Lower leg skin (tissue), 4 donors: ENCODE measurements around the gene EVI2A. TPM values are rescaled to one million over a fixed set of nuclear protein-coding genes. Genes with fewer than 3 reads are reported as not detected.
A peak's percentile ranks its signal among the peaks of the same experiment; 100 is the strongest.

Experiments used
- DNase-seq, 2 donors: peaks; one replicate each; pipeline ENCODE4 v3.0.0-alpha.2; 2019; ENCODE audit warnings: low spot score in 2 of 2
- H3K4me3 ChIP-seq: fragments of 200-600 bp; sonication (generic); 2 replicates; pipeline ENCODE4 v1.5.1; 2017; ENCODE audit warnings: mild to moderate bottlenecking, low read depth; ENCODE audit not compliant: poor library complexity, severe bottlenecking
- POLR2A ChIP-seq, 2 donors: fragments of 450-650 bp; IDR thresholded peaks; one replicate each; pipeline ENCODE4 v1.6.1; 2016 to 2017; ENCODE audit warnings: antibody characterized with exemption in 2 of 2, mild to moderate bottlenecking in 1 of 2, moderate library complexity in 1 of 2
- WGBS, 2 donors: methylation state at CpG; one replicate each; pipeline ENCODE4 v1.1.5; 2018; 5-methylcytosine and 5-hydroxymethylcytosine counted together
- intact Hi-C: fragments of 100-400 bp; cut with DNase I; formaldehyde crosslinking; loops from one replicate; pipeline ENCODE4 v1.15.0; 2023; ENCODE audit warnings: low total_unique reads
- total RNA-seq, 4 donors: library from RNA; depleted of rRNA; stranded (reverse); fragments of >200 nt; gene quantifications; one replicate each; pipeline ENCODE4 v1.1.0, GENCODE V29; 2016
- TF ChIP-seq, protein P1 (sequence below), 3 donors: fragments of 450-650 bp; IDR thresholded peaks; one replicate each; pipeline ENCODE4 v1.5.1; 2016; ENCODE audit warnings: antibody characterized with exemption in 3 of 3, mild to moderate bottlenecking in 3 of 3, moderate library complexity in 2 of 3

Gene EVI2A
- total RNA-seq, 4 donors from 2014 or later: 1.2 to 4.0 (median 2.0) TPM

DNA sequence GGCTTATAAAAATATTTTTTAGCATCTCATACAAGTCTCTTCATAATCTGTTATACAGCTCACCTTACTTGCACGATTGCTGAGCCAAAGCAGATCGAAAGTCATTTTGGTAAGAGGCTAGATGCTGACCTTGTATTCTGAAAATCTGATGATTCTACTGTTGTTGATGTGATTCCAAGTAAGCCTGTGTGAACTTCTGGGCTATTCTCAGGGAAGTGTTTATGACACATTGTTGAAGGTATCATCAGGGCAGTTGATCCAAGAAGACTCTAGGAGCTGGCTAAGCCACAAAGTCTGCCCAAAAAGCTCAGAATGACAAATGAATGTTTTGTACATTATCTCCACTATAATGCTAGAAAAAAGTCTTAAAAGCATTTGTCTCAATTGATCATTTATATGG is 40.4 kb downstream of the EVI2A start:
- no peak for DNase-seq
- H3K4me3 ChIP-seq: no peak overlapping the region
- WGBS, 2 donors: 91 to 97% methylated on average over 2 of the region's 2 CpGs
- intact Hi-C loops: no loop called here
- TF ChIP-seq POLR2A (IDR thresholded peaks at IDR 0.05): no peak

DNA sequence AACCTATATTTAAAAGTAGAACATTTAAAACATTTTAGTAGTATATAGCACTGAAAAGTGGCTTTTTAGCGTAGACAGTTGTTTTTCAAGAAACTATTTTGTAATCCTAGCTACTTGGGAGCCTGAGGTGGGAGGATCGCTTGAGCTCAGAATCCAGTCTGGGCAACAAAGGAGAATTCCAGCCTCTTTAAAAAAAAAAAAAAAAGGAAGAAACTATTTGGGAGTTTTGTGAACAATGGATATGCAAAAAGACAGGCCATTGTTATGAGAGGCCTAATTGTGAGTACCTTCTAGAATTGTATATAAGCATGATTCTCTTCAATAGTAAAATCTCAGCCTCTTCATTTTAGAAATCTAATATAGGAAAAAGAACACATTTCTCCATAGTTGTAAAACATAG is 42.0 kb downstream of the EVI2A start:
- 96 to 98% methylated on average over 2 of the region's 2 CpGs for WGBS, 2 donors
- no peak overlapping the region for H3K4me3 ChIP-seq
- intact Hi-C loops: no loop called here
- no peak for TF ChIP-seq POLR2A (IDR thresholded peaks at IDR 0.05)
- TF ChIP-seq, protein P1, sequence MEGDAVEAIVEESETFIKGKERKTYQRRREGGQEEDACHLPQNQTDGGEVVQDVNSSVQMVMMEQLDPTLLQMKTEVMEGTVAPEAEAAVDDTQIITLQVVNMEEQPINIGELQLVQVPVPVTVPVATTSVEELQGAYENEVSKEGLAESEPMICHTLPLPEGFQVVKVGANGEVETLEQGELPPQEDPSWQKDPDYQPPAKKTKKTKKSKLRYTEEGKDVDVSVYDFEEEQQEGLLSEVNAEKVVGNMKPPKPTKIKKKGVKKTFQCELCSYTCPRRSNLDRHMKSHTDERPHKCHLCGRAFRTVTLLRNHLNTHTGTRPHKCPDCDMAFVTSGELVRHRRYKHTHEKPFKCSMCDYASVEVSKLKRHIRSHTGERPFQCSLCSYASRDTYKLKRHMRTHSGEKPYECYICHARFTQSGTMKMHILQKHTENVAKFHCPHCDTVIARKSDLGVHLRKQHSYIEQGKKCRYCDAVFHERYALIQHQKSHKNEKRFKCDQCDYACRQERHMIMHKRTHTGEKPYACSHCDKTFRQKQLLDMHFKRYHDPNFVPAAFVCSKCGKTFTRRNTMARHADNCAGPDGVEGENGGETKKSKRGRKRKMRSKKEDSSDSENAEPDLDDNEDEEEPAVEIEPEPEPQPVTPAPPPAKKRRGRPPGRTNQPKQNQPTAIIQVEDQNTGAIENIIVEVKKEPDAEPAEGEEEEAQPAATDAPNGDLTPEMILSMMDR (IDR thresholded peaks at IDR 0.05): no peak
- no peak for DNase-seq

DNA sequence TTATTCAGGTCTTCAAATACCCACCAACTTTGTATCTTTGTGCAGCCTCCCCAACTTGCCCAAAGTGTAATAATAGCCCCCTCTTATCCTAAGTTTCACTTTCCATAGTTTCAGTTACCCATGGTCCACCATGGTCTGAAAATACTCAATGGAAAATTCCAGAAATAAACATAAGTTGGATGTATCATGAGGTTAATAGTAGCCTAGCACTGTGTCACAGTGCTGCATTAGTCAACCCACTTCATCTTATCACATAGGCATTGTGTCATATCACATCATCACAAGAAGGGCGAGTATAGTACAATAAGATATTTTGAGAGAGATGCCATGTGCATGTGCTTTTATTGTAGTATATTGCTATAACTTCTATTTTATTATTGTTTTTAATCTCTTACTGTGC is 46.3 kb downstream of the EVI2A start:
- 91% methylated on average over 1 of the region's 1 CpG for WGBS, 2 donors
- intact Hi-C loops: no loop called here

DNA sequence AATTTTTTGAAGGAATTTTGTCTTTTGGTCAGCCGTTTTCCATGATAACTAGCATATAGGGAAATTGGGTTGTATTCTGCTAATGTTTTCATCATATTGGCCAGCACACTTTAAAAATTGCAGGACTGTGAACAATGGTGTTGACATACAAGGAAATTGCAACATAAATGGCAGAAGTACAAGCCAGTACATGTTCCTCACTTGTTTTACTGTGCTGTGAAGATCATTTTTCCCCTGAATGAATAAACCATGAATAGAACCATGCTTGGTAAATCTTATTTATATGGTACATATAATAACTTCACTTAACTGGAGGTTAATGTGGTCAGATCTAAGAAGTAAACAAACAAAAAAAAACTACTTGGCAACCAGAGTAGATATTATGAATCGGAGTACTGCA is 47.2 kb downstream of the EVI2A start:
- intact Hi-C loops: no loop called here
- DNase-seq: peak in 1 of 2 donors; percentile 27
- no peak overlapping the region for H3K4me3 ChIP-seq
- TF ChIP-seq, protein P1 (IDR thresholded peaks at IDR 0.05): no peak
- TF ChIP-seq POLR2A (IDR thresholded peaks at IDR 0.05): no peak
- WGBS, 2 donors: 62 to 66% methylated on average over 2 of the region's 2 CpGs

More for the DNA sequence above, 46.3 kb downstream of the EVI2A start:
- DNase-seq: no peak
- no peak overlapping the region for H3K4me3 ChIP-seq
- no peak for TF ChIP-seq POLR2A (IDR thresholded peaks at IDR 0.05)
- TF ChIP-seq, protein P1 (IDR thresholded peaks at IDR 0.05): no peak

DNA sequence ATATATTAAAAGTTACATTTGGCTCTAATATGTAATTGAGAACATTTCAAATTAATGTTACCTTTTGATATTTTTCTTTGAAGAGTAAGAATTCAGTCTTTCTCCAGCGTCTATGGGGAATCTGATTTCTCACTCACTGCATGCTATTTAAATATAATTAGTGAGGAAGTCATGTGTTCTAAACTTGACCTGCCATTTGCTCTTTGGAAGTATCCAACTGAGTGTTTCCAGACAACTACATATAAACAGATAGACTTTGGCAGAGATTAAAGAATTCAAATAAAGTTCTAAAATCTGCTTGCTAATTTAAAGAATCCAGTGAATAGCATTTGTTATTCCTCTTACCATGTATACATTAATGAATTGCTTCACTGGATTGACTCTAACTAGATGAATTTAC is 47.9 kb downstream of the EVI2A start:
- WGBS, 2 donors: 72 to 78% methylated on average over 1 of the region's 1 CpG
- H3K4me3 ChIP-seq: no peak overlapping the region
- TF ChIP-seq, protein P1 (IDR thresholded peaks at IDR 0.05): no peak
- TF ChIP-seq POLR2A (IDR thresholded peaks at IDR 0.05): no peak
- DNase-seq: no peak
- intact Hi-C loops: no loop called here

DNA sequence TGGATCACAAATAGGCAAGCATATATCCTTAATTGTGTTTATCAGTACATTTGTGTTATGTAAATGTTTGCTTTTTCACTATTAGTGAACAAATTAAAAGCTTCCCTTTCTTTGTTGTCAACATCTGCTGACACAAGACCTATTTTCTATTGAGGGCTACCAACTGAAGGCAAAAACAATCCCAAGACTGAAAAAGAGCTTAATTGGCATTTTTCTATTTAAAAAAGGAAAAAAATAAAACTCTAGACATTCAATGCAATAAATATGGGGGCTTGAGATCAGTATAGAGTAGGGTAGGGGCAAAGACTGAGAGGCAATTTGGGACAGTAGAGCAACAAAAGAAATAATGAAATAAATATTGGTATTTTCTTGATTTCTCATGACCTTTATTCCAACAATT is 48.6 kb downstream of the EVI2A start:
- intact Hi-C loops: no loop called here
- H3K4me3 ChIP-seq: no peak overlapping the region
- no peak for TF ChIP-seq POLR2A (IDR thresholded peaks at IDR 0.05)
- TF ChIP-seq, protein P1 (IDR thresholded peaks at IDR 0.05): no peak
- no peak for DNase-seq
